Activated naive CD4-positive, alpha-beta T cell treated with anti-CD3 and anti-CD28 coated beads, Interleukin-2, amount 10 ng/mL, durations not matched to agents 7 days and 5 days (primary cell): ENCODE data around the gene NFKBIB.

Experiments used
- CTCF ChIA-PET: fragments of 350-600 bp; sonication (Branson Sonifier 250); formaldehyde crosslinking; loops from one replicate; lab custom pipeline; 2021; ENCODE audit warnings: antibody characterized with exemption; lab: Charles Lee
- DNase-seq: peaks from one replicate; pipeline ENCODE4 v3.0.0-alpha.2; 2020
- H3K27ac Mint-ChIP-seq: one replicate; pipeline ENCODE4 v1.8.0; 2021; ENCODE audit warnings: mild to moderate bottlenecking, moderate library complexity, mixed read lengths
- H3K27me3 Mint-ChIP-seq: one replicate; pipeline ENCODE4 v1.8.0; 2021; ENCODE audit warnings: mild to moderate bottlenecking, mixed read lengths
- H3K36me3 Mint-ChIP-seq: one replicate; pipeline ENCODE4 v1.8.0; 2021; ENCODE audit warnings: mixed read lengths
- H3K4me1 Mint-ChIP-seq: one replicate; pipeline ENCODE4 v1.8.0; 2021; ENCODE audit warnings: mixed read lengths
- H3K4me3 Mint-ChIP-seq: one replicate; pipeline ENCODE4 v1.8.0; 2021; ENCODE audit warnings: mild to moderate bottlenecking, moderate library complexity, mixed read lengths
- H3K9me3 Mint-ChIP-seq: one replicate; pipeline ENCODE4 v1.8.0; 2021; ENCODE audit warnings: mixed read lengths

NFKBIB gene

GRCh38 chr19:38901683-38902082 lies 1.9 kb downstream of the NFKBIB start:
- no peak for DNase-seq
- peaks cover 45% of the 10 kb centered on the region for H3K4me1 Mint-ChIP-seq
- H3K9me3 Mint-ChIP-seq, result peaks cover 2% of the 10 kb centered on the region
- H3K4me3 Mint-ChIP-seq, result peak overlapping the region; percentile 84
- H3K36me3 Mint-ChIP-seq, result peaks cover 25% of the 10 kb centered on the region
- H3K27ac Mint-ChIP-seq, result peak overlapping the region; percentile 4
- no peaks in the 10 kb centered on the region for H3K27me3 Mint-ChIP-seq
- CTCF ChIA-PET, result no interaction called here

DNA sequence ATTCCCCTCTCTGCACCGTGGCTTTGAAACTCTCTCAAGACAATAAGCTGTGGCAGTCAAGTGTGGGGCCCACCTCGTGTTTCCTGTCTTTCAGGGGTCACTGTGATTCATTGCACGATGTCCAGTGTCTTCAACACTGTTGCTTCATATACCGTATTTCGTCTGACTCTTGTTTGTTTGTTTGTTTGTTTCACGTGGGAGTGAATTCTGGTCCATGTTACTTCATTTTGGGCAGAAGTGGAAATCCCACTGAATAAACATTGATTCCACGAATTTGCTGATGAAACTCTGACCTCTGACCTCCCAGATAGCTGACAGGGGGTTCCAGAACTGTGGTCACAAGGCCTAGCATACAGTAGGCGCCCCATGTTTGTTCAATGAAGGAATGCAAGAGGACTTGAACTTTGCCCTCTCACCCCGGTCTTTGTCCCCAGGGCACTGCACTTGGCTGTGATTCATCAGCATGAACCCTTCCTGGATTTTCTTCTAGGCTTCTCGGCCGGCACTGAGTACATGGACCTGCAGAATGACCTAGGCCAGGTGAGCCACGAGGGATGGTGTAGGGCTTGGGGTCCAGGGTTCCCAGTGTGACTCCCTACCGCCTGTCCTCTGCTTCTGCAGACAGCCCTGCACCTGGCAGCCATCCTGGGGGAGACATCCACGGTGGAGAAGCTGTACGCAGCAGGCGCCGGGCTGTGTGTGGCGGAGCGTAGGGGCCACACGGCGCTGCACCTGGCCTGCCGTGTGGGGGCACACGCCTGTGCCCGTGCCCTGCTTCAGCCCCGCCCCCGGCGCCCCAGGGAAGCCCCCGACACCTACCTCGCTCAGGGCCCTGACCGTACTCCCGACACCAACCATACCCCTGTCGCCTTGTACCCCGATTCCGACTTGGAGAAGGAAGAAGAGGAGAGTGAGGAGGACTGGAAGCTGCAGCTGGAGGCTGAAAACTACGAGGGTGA lies 5.1 kb downstream of the NFKBIB start:
- peaks cover 7% of the 10 kb centered on the region for H3K9me3 Mint-ChIP-seq
- CTCF ChIA-PET, result no interaction called here
- peaks cover 33% of the 10 kb centered on the region for H3K4me1 Mint-ChIP-seq
- no peak for DNase-seq
- peaks cover 44% of the 10 kb centered on the region for H3K36me3 Mint-ChIP-seq
- H3K27ac Mint-ChIP-seq, result no peak overlapping the region
- no peaks in the 10 kb centered on the region for H3K27me3 Mint-ChIP-seq
- H3K4me3 Mint-ChIP-seq, result no peak overlapping the region

GRCh38 chr19:38905620-38906019 lies 5.9 kb downstream of the NFKBIB start:
- Mint-ChIP-seq H3K4me1 (peaks cover 30% of the 10 kb centered on the region), H3K36me3 (peaks cover 44% of the 10 kb centered on the region), H3K4me3 (no peak overlapping the region), H3K27me3 (no peaks in the 10 kb centered on the region), H3K27ac (no peak overlapping the region), H3K9me3 (peaks cover 7% of the 10 kb centered on the region)
- CTCF ChIA-PET, result interaction anchor here (0.6 kb wide), 1 partner anchor 22 kb away, joined by 3 read pairs; no protein-coding TSS in a partner anchor
- DNase-seq, result no peak

DNA sequence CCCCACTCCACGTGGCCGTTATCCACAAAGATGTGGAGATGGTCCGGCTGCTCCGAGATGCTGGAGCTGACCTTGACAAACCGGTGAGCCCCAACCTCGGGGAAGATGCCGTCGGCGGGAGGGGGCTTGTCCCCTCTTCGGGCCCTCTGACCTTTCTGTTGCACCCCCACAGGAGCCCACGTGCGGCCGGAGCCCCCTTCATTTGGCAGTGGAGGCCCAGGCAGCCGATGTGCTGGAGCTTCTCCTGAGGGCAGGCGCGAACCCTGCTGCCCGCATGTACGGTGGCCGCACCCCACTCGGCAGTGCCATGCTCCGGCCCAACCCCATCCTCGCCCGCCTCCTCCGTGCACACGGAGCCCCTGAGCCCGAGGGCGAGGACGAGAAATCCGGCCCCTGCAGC lies 7.5 kb downstream of the NFKBIB start:
- no peak for DNase-seq
- Mint-ChIP-seq H3K27ac (no peak overlapping the region), H3K4me3 (no peak overlapping the region), H3K4me1 (peaks cover 17% of the 10 kb centered on the region), H3K36me3 (peaks cover 37% of the 10 kb centered on the region), H3K9me3 (peaks cover 6% of the 10 kb centered on the region), H3K27me3 (no peaks in the 10 kb centered on the region)
- CTCF ChIA-PET, result no interaction called here

GRCh38 chr19:38907670-38908069 lies 7.9 kb downstream of the NFKBIB start:
- Mint-ChIP-seq H3K27me3 (no peaks in the 10 kb centered on the region), H3K27ac (peak overlapping the region; percentile 5), H3K4me3 (no peak overlapping the region), H3K36me3 (peaks cover 36% of the 10 kb centered on the region), H3K4me1 (peaks cover 17% of the 10 kb centered on the region), H3K9me3 (peaks cover 6% of the 10 kb centered on the region)
- DNase-seq, result no peak
- CTCF ChIA-PET, result interaction anchor here (0.7 kb wide), 1 partner anchor 391 kb away, joined by 3 read pairs; no protein-coding TSS in a partner anchor

GRCh38 chr19:38908911-38909310 lies 9.1 kb downstream of the NFKBIB start:
- CTCF ChIA-PET, result interaction anchor here (0.9 kb wide), 1 partner anchor 21 kb away, joined by 6 read pairs; the partner anchor contains the start of genes MRPS12 and SARS2
- H3K4me3 Mint-ChIP-seq, result no peak overlapping the region
- peaks cover 6% of the 10 kb centered on the region for H3K9me3 Mint-ChIP-seq
- peak overlapping the region; percentile 68 for H3K27ac Mint-ChIP-seq
- peaks cover 32% of the 10 kb centered on the region for H3K36me3 Mint-ChIP-seq
- peaks cover 15% of the 10 kb centered on the region for H3K4me1 Mint-ChIP-seq
- no peak for DNase-seq
- H3K27me3 Mint-ChIP-seq, result no peaks in the 10 kb centered on the region

- no peaks in the 10 kb centered on the region for H3K27me3 Mint-ChIP-seq
- peaks cover 10% of the 10 kb centered on the region for H3K4me1 Mint-ChIP-seq
- no peak for DNase-seq
- no peak overlapping the region for H3K4me3 Mint-ChIP-seq
- no peak overlapping the region for H3K27ac Mint-ChIP-seq
- H3K9me3 Mint-ChIP-seq, result peaks cover 6% of the 10 kb centered on the region
- CTCF ChIA-PET, result no interaction called here
- peaks cover 23% of the 10 kb centered on the region for H3K36me3 Mint-ChIP-seq
Measured at GRCh38 chr19:38910488-38910887, 10.7 kb downstream of the NFKBIB start.

GRCh38 chr19:38911388-38912001 lies 11.7 kb downstream of the NFKBIB start:
- Mint-ChIP-seq H3K4me1 (peaks cover 10% of the 10 kb centered on the region), H3K36me3 (peaks cover 21% of the 10 kb centered on the region), H3K27ac (no peak overlapping the region), H3K27me3 (no peaks in the 10 kb centered on the region), H3K4me3 (no peak overlapping the region), H3K9me3 (peaks cover 6% of the 10 kb centered on the region)
- DNase-seq, result no peak
- CTCF ChIA-PET, result no interaction called here

DNA sequence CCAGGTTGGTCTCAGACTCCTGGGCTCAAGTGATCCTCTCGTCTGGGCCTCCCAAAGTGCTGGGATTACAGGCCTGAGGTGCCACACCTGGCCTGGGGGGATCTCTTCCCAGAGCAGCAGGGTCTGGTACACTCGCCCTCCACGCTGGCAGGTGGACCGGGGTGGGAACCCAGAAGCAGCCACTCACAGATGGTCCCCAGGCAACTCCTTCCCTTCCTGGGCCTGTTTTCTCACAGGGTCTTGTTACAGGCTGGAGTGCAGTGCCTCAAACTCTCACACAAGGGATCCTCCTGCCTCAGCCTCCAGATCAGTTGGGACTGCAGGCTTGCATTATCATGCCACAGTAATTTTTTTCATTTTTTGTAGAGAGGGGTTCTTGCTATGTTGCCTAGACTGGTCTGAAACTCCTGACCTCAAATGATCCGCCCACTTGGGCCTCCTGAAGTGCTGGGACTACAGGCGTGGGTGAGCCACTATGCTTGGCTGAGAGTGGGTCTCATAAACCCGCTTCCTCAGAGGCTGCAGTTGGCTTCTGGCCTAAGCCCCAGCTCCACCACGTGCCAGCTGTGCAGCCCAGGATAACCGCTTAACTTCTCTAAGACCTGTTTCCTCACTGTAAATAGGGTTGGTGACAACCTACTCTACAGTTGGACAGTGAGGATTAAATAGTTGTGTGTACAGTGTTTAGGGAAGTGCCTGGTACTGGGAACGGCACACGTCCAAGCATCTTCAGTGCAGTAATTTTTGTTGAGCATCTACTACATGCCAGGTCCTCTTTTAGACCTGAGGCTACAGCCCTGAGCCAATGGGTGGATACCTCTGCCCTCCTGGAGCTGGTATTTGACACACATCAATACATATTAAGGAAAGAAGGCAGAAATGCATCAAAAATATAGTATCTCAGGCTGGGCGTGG lies 13.1 kb downstream of the NFKBIB start:
- Mint-ChIP-seq H3K27me3 (no peaks in the 10 kb centered on the region), H3K4me3 (no peak overlapping the region), H3K27ac (no peak overlapping the region), H3K9me3 (peaks cover 1% of the 10 kb centered on the region), H3K4me1 (peaks cover 10% of the 10 kb centered on the region), H3K36me3 (peaks cover 7% of the 10 kb centered on the region)
- CTCF ChIA-PET, result no interaction called here
- no peak for DNase-seq

GRCh38 chr19:38913958-38914357 lies 14.2 kb downstream of the NFKBIB start:
- CTCF ChIA-PET, result no interaction called here
- H3K4me3 Mint-ChIP-seq, result no peak overlapping the region
- no peaks in the 10 kb centered on the region for H3K36me3 Mint-ChIP-seq
- H3K27ac Mint-ChIP-seq, result no peak overlapping the region
- H3K4me1 Mint-ChIP-seq, result peaks cover 5% of the 10 kb centered on the region
- H3K9me3 Mint-ChIP-seq, result no peaks in the 10 kb centered on the region
- no peak for DNase-seq
- H3K27me3 Mint-ChIP-seq, result no peaks in the 10 kb centered on the region

- DNase-seq, result no peak
- H3K4me3 Mint-ChIP-seq, result no peak overlapping the region
- H3K9me3 Mint-ChIP-seq, result no peaks in the 10 kb centered on the region
- H3K27me3 Mint-ChIP-seq, result no peaks in the 10 kb centered on the region
- no peaks in the 10 kb centered on the region for H3K36me3 Mint-ChIP-seq
- CTCF ChIA-PET, result no interaction called here
- H3K27ac Mint-ChIP-seq, result no peak overlapping the region
- H3K4me1 Mint-ChIP-seq, result no peaks in the 10 kb centered on the region
Measured at GRCh38 chr19:38915329-38916321, 15.9 kb downstream of the NFKBIB start.

DNA sequence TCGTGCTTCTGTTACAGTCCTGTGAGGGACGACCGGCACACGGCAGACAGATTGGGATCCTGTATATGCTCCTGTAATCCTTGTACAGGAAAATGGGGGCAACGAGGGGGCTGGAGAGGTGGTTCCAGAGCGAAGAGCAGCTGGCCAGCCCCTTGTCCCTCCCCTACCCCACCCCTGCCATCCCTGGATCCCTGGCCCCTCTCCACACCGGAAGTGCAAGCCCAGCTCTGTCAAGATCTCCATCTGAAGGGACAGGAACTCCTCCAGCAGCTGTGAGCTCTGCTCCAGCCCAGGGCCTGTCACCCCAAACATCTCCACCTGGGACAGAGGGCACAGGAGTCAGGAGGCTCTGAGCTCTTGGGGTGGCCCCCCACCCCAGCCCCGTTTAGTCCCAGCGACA lies 17.7 kb downstream of the NFKBIB start:
- H3K27me3 Mint-ChIP-seq, result no peaks in the 10 kb centered on the region
- no peaks in the 10 kb centered on the region for H3K36me3 Mint-ChIP-seq
- H3K9me3 Mint-ChIP-seq, result no peaks in the 10 kb centered on the region
- H3K4me3 Mint-ChIP-seq, result no peak overlapping the region
- CTCF ChIA-PET, result interaction anchor here (1.4 kb wide), 1 partner anchor 13 kb away, joined by 3 read pairs; the partner anchor contains the start of genes MRPS12 and SARS2
- H3K4me1 Mint-ChIP-seq, result no peaks in the 10 kb centered on the region
- no peak overlapping the region for H3K27ac Mint-ChIP-seq
- no peak for DNase-seq
